SK-N-SH treated with all-trans-retinoic acid at 6 μM for 48 hours (cell line): ENCODE results near the gene PGF.

Experiments
- ATAC-seq: fragments of 200-7000 bp; cut with Tn5 transposase; 3 replicates; pipeline ENCODE4 v1.9.1; 2020; ENCODE audit warnings: mild to moderate bottlenecking, moderate library complexity
- ARNTL ChIP-seq: fragments of 450-650 bp; formaldehyde crosslinking; IDR thresholded peaks from 2 replicates; pipeline ENCODE4 v1.5.0; 2020; ENCODE audit warnings: low read depth, mild to moderate bottlenecking, moderate library complexity, borderline replicate concordance
- BACH2 ChIP-seq: fragments of 250-450 bp; sonication (Bioruptor Pico); IDR thresholded peaks from 2 replicates; pipeline ENCODE4 v1.9.0; 2021; ENCODE audit warnings: mild to moderate bottlenecking, borderline replicate concordance
- CSDC2 ChIP-seq: fragments of 250-450 bp; sonication (Bioruptor Pico); IDR thresholded peaks from 2 replicates; pipeline ENCODE4 v1.5.0; 2020; ENCODE audit warnings: mild to moderate bottlenecking, moderate library complexity
- CSRNP3 ChIP-seq: fragments of 250-450 bp; sonication (Bioruptor Pico); IDR thresholded peaks from 2 replicates; pipeline ENCODE4 v1.5.1; 2021; ENCODE audit warnings: mild to moderate bottlenecking, moderate library complexity
- ESRRG ChIP-seq: fragments of 250-450 bp; sonication (Bioruptor Pico); IDR thresholded peaks from 2 replicates; pipeline ENCODE4 v1.6.1; 2021; ENCODE audit warnings: mild to moderate bottlenecking
- GLIS3 ChIP-seq: fragments of 250-450 bp; sonication (Bioruptor Pico); IDR thresholded peaks from 2 replicates; pipeline ENCODE4 v1.5.0; 2020; ENCODE audit warnings: mild to moderate bottlenecking, moderate library complexity
- OSR1 ChIP-seq: fragments of 250-450 bp; sonication (Bioruptor Pico); IDR thresholded peaks from 2 replicates; pipeline ENCODE4 v1.8.0; 2022; ENCODE audit warnings: moderate library complexity, mild to moderate bottlenecking, inconsistent platforms
- POU6F1 ChIP-seq: fragments of 250-450 bp; sonication (Bioruptor Pico); IDR thresholded peaks from 2 replicates; pipeline ENCODE4 v1.8.0; 2021; ENCODE audit warnings: low read depth, mild to moderate bottlenecking, moderate library complexity, borderline replicate concordance
- PPARA ChIP-seq: fragments of 250-450 bp; sonication (Bioruptor Pico); IDR thresholded peaks from 2 replicates; pipeline ENCODE4 v1.5.0; 2020; ENCODE audit warnings: mild to moderate bottlenecking, borderline replicate concordance
- RARB ChIP-seq: fragments of 250-450 bp; sonication (Bioruptor Pico); IDR thresholded peaks from 2 replicates; pipeline ENCODE4 v1.8.0; 2021; ENCODE audit warnings: mild to moderate bottlenecking, moderate library complexity
- SNAI2 ChIP-seq: fragments of 250-450 bp; sonication (Bioruptor Pico); IDR thresholded peaks from 2 replicates; pipeline ENCODE4 v1.5.0; 2020; ENCODE audit warnings: mild to moderate bottlenecking, moderate library complexity
- TCF4 ChIP-seq: fragments of 250-450 bp; sonication (Bioruptor Pico); IDR thresholded peaks from 2 replicates; pipeline ENCODE4 v1.8.0; 2021; ENCODE audit warnings: mild to moderate bottlenecking, moderate library complexity, borderline replicate concordance
- TOX ChIP-seq: fragments of 250-450 bp; sonication (Bioruptor Pico); IDR thresholded peaks from 2 replicates; pipeline ENCODE4 v1.8.0; 2021; ENCODE audit warnings: mild to moderate bottlenecking, moderate library complexity, borderline replicate concordance
- ZC3H10 ChIP-seq: fragments of 250-450 bp; sonication (Bioruptor Pico); IDR thresholded peaks from 2 replicates; pipeline ENCODE4 v1.5.1; 2021; ENCODE audit warnings: mild to moderate bottlenecking, moderate library complexity
- ZFP3 ChIP-seq: fragments of 250-450 bp; sonication (Bioruptor Pico); IDR thresholded peaks from 2 replicates; pipeline ENCODE4 v1.5.0; 2020; ENCODE audit warnings: mild to moderate bottlenecking, moderate library complexity
- ZFP30 ChIP-seq: fragments of 450-650 bp; formaldehyde crosslinking; IDR thresholded peaks from 2 replicates; pipeline ENCODE4 v1.5.0; 2022; ENCODE audit warnings: mild to moderate bottlenecking, moderate library complexity
- ZNF565 ChIP-seq: fragments of 450-650 bp; formaldehyde crosslinking; conservative IDR thresholded peaks from 2 replicates; pipeline ENCODE4 v1.5.0; 2020; ENCODE audit warnings: low read depth, mild to moderate bottlenecking, moderate library complexity
- ZNF70 ChIP-seq: fragments of 450-650 bp; formaldehyde crosslinking; IDR thresholded peaks from 2 replicates; pipeline ENCODE4 v1.5.0; 2020; ENCODE audit warnings: mild to moderate bottlenecking, moderate library complexity
- ZNF8 ChIP-seq: fragments of 450-650 bp; formaldehyde crosslinking; IDR thresholded peaks from 2 replicates; pipeline ENCODE4 v1.5.0; 2020; ENCODE audit warnings: mild to moderate bottlenecking, moderate library complexity
- TF ChIP-seq, protein P1 (sequence below): fragments of 250-450 bp; sonication (Bioruptor Pico); IDR thresholded peaks from 2 replicates; pipeline ENCODE4 v1.5.1; 2020; ENCODE audit warnings: low read depth, mild to moderate bottlenecking, moderate library complexity
- TF ChIP-seq, protein P2 (sequence below): fragments of 250-450 bp; sonication (Bioruptor Pico); IDR thresholded peaks from 2 replicates; pipeline ENCODE4 v1.8.0; 2020; ENCODE audit warnings: mild to moderate bottlenecking, moderate library complexity, borderline replicate concordance
- TF ChIP-seq, protein P3 (sequence below): fragments of 250-450 bp; sonication (Bioruptor Pico); IDR thresholded peaks from 2 replicates; pipeline ENCODE4 v1.5.0; 2020; ENCODE audit warnings: mild to moderate bottlenecking, moderate library complexity

Gene PGF

DNA sequence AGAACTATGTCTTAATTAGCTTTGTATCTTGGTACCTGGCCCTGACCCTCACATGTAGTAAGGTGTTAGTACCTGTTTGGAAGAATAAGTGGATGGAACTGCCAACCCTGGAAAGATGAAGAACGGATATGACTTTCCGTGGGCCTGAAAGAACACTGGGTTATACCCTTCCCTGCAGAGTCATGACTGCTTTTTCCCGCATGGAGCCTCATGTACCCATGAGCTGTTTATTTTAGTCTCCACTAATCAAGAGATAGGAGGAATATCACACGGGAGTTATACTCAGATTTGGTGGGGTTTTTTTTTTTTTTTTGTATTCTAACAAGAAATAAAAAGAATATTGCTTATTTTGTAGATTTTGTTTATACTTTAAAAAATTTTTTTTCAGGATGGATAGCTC lies 57.8 kb downstream of the PGF start:
- no peak for ATAC-seq
- TF ChIP-seq POU6F1 (CRISPR knock-in tag) = no peak
- TF ChIP-seq BACH2 = no peak
- TF ChIP-seq, protein P1, sequence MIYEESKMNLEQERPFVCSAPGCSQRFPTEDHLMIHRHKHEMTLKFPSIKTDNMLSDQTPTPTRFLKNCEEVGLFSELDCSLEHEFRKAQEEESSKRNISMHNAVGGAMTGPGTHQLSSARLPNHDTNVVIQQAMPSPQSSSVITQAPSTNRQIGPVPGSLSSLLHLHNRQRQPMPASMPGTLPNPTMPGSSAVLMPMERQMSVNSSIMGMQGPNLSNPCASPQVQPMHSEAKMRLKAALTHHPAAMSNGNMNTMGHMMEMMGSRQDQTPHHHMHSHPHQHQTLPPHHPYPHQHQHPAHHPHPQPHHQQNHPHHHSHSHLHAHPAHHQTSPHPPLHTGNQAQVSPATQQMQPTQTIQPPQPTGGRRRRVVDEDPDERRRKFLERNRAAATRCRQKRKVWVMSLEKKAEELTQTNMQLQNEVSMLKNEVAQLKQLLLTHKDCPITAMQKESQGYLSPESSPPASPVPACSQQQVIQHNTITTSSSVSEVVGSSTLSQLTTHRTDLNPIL (CRISPR knock-in tag) = no peak
- TF ChIP-seq CSDC2 (CRISPR knock-in tag) = no peak
- TF ChIP-seq ARNTL (CRISPR knock-in tag) = no peak

- ATAC-seq = no peak
- TF ChIP-seq GLIS3 = no peak
Observed at GRCh38 chr14:74896400-74896799, 59.0 kb downstream of the PGF start.

DNA sequence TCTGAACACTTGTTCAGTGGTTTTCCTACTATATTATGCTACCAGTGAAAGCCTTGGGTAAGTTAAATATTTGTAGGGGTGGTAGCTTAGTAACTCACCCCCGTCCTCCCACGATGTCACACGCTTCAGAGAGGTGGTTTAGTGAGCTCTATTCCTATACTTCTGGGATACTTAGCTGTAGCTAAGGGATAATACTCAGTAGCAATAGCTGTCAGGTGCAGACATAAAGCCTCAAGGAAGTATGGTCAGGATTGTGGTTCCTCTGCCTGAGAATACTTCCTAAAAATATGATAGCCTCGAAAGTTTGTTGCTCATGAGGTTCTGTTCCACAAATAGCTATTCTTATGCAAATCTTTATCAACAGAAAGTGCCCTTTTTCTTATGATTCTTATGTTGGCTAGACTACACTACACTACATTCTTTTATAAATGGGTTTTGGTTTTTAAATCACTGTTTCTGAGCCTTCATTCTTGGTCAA lies 61.7 kb downstream of the PGF start:
- ATAC-seq = no peak
- TF ChIP-seq ZFP3 (CRISPR knock-in tag) = no peak
- TF ChIP-seq, protein P2, sequence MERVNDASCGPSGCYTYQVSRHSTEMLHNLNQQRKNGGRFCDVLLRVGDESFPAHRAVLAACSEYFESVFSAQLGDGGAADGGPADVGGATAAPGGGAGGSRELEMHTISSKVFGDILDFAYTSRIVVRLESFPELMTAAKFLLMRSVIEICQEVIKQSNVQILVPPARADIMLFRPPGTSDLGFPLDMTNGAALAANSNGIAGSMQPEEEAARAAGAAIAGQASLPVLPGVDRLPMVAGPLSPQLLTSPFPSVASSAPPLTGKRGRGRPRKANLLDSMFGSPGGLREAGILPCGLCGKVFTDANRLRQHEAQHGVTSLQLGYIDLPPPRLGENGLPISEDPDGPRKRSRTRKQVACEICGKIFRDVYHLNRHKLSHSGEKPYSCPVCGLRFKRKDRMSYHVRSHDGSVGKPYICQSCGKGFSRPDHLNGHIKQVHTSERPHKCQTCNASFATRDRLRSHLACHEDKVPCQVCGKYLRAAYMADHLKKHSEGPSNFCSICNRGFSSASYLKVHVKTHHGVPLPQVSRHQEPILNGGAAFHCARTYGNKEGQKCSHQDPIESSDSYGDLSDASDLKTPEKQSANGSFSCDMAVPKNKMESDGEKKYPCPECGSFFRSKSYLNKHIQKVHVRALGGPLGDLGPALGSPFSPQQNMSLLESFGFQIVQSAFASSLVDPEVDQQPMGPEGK (CRISPR knock-in tag) = no peak
- no peak for TF ChIP-seq RARB
- no peak for TF ChIP-seq ESRRG (CRISPR knock-in tag)
- no peak for TF ChIP-seq CSRNP3 (CRISPR knock-in tag)
- TF ChIP-seq BACH2 = no peak
- TF ChIP-seq ZNF565 (CRISPR knock-in tag) = no peak
- TF ChIP-seq CSDC2 (CRISPR knock-in tag) = no peak
- TF ChIP-seq ZNF8 = no peak
- TF ChIP-seq TOX (CRISPR knock-in tag) = no peak
- TF ChIP-seq PPARA (CRISPR knock-in tag) = no peak
- TF ChIP-seq TCF4 (CRISPR knock-in tag) = no peak
- TF ChIP-seq ZFP30 (CRISPR knock-in tag) = no peak

DNA sequence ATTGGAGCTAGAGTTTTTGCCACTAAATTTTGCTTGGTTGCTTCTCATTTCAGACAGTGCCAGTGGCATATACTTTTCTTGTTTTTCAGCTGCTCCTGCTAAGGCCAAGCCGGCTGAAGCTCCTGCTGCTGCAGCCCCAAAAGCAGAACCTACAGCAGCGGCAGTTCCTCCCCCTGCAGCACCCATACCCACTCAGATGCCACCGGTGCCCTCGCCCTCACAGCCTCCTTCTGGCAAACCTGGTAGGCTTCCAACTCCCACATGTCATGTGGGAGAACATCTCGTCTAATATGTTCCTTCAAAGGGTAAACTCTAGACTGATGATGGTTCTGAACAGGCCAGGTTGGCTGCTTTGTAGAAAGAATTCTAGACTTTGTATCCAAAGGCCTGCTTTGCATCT lies 62.7 kb downstream of the PGF start:
- no peak for ATAC-seq
- no peak for TF ChIP-seq PPARA (CRISPR knock-in tag)
- TF ChIP-seq, protein P3, sequence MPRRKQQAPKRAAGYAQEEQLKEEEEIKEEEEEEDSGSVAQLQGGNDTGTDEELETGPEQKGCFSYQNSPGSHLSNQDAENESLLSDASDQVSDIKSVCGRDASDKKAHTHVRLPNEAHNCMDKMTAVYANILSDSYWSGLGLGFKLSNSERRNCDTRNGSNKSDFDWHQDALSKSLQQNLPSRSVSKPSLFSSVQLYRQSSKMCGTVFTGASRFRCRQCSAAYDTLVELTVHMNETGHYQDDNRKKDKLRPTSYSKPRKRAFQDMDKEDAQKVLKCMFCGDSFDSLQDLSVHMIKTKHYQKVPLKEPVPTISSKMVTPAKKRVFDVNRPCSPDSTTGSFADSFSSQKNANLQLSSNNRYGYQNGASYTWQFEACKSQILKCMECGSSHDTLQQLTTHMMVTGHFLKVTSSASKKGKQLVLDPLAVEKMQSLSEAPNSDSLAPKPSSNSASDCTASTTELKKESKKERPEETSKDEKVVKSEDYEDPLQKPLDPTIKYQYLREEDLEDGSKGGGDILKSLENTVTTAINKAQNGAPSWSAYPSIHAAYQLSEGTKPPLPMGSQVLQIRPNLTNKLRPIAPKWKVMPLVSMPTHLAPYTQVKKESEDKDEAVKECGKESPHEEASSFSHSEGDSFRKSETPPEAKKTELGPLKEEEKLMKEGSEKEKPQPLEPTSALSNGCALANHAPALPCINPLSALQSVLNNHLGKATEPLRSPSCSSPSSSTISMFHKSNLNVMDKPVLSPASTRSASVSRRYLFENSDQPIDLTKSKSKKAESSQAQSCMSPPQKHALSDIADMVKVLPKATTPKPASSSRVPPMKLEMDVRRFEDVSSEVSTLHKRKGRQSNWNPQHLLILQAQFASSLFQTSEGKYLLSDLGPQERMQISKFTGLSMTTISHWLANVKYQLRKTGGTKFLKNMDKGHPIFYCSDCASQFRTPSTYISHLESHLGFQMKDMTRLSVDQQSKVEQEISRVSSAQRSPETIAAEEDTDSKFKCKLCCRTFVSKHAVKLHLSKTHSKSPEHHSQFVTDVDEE (CRISPR knock-in tag) = no peak
- no peak for TF ChIP-seq ARNTL (CRISPR knock-in tag)
- no peak for TF ChIP-seq ZNF8
- TF ChIP-seq POU6F1 (CRISPR knock-in tag) = no peak
- no peak for TF ChIP-seq ZNF70
- TF ChIP-seq ZNF565 (CRISPR knock-in tag) = no peak
- no peak for TF ChIP-seq TOX (CRISPR knock-in tag)
- TF ChIP-seq SNAI2 (CRISPR knock-in tag) = no peak
- TF ChIP-seq, protein P2 (CRISPR knock-in tag) = no peak
- no peak for TF ChIP-seq ZFP3 (CRISPR knock-in tag)
- no peak for TF ChIP-seq OSR1 (CRISPR knock-in tag)
- no peak for TF ChIP-seq ESRRG (CRISPR knock-in tag)
- no peak for TF ChIP-seq ZC3H10 (CRISPR knock-in tag)
- TF ChIP-seq RARB = no peak
- no peak for TF ChIP-seq GLIS3
- TF ChIP-seq, protein P1 (CRISPR knock-in tag) = no peak
